ENCODE measurements around the gene RRAD.
"Not testable (repeated sequence)": the region's sequence is repeated elsewhere in the genome, so short reads cannot be mapped to it uniquely, and the experiment has no call there.

Gene RRAD

GRCh38 chr16:66950437-66950836 is 25.1 kb upstream of the RRAD start:
- no peak for DNase-seq

GRCh38 chr16:66949472-66949871 is 24.1 kb upstream of the RRAD start:
- DNase-seq: no peak

GRCh38 chr16:66948837-66949225 is 23.5 kb upstream of the RRAD start:
- no peak for DNase-seq

GRCh38 chr16:66948134-66948836 is 22.9 kb upstream of the RRAD start:
- no peak for DNase-seq

GRCh38 chr16:66947302-66948065 is 22.1 kb upstream of the RRAD start:
- DNase-seq: no peak

- no peak for DNase-seq
Observed at GRCh38 chr16:66946974-66947301, 21.6 kb upstream of the RRAD start.

- DNase-seq: no peak
Observed at GRCh38 chr16:66946541-66946940, 21.2 kb upstream of the RRAD start.

- DNase-seq: no peak
Observed at GRCh38 chr16:66945939-66946338, 20.6 kb upstream of the RRAD start.

- not testable (repeated sequence) for DNase-seq
Observed at GRCh38 chr16:66944971-66945370, 19.6 kb upstream of the RRAD start.

GRCh38 chr16:66944054-66944441 is 18.7 kb upstream of the RRAD start:
- DNase-seq: no peak

- no peak for DNase-seq
Observed at GRCh38 chr16:66943426-66944053, 18.2 kb upstream of the RRAD start.

GRCh38 chr16:66942981-66943380 is 17.6 kb upstream of the RRAD start:
- DNase-seq: no peak

GRCh38 chr16:66940236-66940635 is 14.9 kb upstream of the RRAD start:
- no peak for DNase-seq

- no peak for DNase-seq
Observed at GRCh38 chr16:66939366-66939765, 14.0 kb upstream of the RRAD start.

- no peak for DNase-seq
Observed at GRCh38 chr16:66937725-66938337, 12.5 kb upstream of the RRAD start.

- no peak for DNase-seq
Observed at GRCh38 chr16:66936889-66937554, 11.7 kb upstream of the RRAD start.

GRCh38 chr16:66936462-66936861 is 11.1 kb upstream of the RRAD start:
- no peak for DNase-seq

GRCh38 chr16:66935314-66936011 is 10.1 kb upstream of the RRAD start, which contains the start of gene CES2:
Gene CES2 (plus strand): TSS chr16:66935516. CDS start chr16:66935636, 120 bp downstream.
- DNase-seq: no peak

- not testable (repeated sequence) for DNase-seq
Observed at GRCh38 chr16:66934839-66935313, 9.5 kb upstream of the RRAD start.

- DNase-seq: no peak
Observed at GRCh38 chr16:66934138-66934838, 9.0 kb upstream of the RRAD start, which contains the start of gene CIAO2B. Gene CIAO2B (minus strand): TSS chr16:66934402. CDS start chr16:66934364, 38 bp downstream.

- DNase-seq: no peak
Observed at GRCh38 chr16:66933776-66934137, 8.4 kb upstream of the RRAD start.

- no peak for DNase-seq
Observed at GRCh38 chr16:66932076-66932475, 6.7 kb upstream of the RRAD start.
